SK-N-SH treated with all-trans-retinoic acid at 6 μM for 48 hours (cell line): ENCODE results near the gene PRM1.

Experiments used
- CSRNP3 ChIP-seq: fragments of 250-450 bp; sonication (Bioruptor Pico); IDR thresholded peaks from 2 replicates; pipeline ENCODE4 v1.5.1; 2021; ENCODE audit warnings: mild to moderate bottlenecking, moderate library complexity
- ISL1 ChIP-seq: fragments of 250-450 bp; sonication (Bioruptor Pico); IDR thresholded peaks from 2 replicates; pipeline ENCODE4 v2.1.2; 2022; ENCODE audit warnings: mild to moderate bottlenecking, moderate library complexity
- PPARA ChIP-seq: fragments of 250-450 bp; sonication (Bioruptor Pico); IDR thresholded peaks from 2 replicates; pipeline ENCODE4 v1.5.0; 2020; ENCODE audit warnings: mild to moderate bottlenecking, borderline replicate concordance
- RARB ChIP-seq: fragments of 250-450 bp; sonication (Bioruptor Pico); IDR thresholded peaks from 2 replicates; pipeline ENCODE4 v1.8.0; 2021; ENCODE audit warnings: mild to moderate bottlenecking, moderate library complexity
- SNAI2 ChIP-seq: fragments of 250-450 bp; sonication (Bioruptor Pico); IDR thresholded peaks from 2 replicates; pipeline ENCODE4 v1.5.0; 2020; ENCODE audit warnings: mild to moderate bottlenecking, moderate library complexity
- TCF4 ChIP-seq: fragments of 250-450 bp; sonication (Bioruptor Pico); IDR thresholded peaks from 2 replicates; pipeline ENCODE4 v1.8.0; 2021; ENCODE audit warnings: mild to moderate bottlenecking, moderate library complexity, borderline replicate concordance
- TOX ChIP-seq: fragments of 250-450 bp; sonication (Bioruptor Pico); IDR thresholded peaks from 2 replicates; pipeline ENCODE4 v1.8.0; 2021; ENCODE audit warnings: mild to moderate bottlenecking, moderate library complexity, borderline replicate concordance
- ZC3H10 ChIP-seq: fragments of 250-450 bp; sonication (Bioruptor Pico); IDR thresholded peaks from 2 replicates; pipeline ENCODE4 v1.5.1; 2021; ENCODE audit warnings: mild to moderate bottlenecking, moderate library complexity
- ZFP3 ChIP-seq: fragments of 250-450 bp; sonication (Bioruptor Pico); IDR thresholded peaks from 2 replicates; pipeline ENCODE4 v1.5.0; 2020; ENCODE audit warnings: mild to moderate bottlenecking, moderate library complexity
- ZFP30 ChIP-seq: fragments of 450-650 bp; formaldehyde crosslinking; IDR thresholded peaks from 2 replicates; pipeline ENCODE4 v1.5.0; 2022; ENCODE audit warnings: mild to moderate bottlenecking, moderate library complexity
- ZNF70 ChIP-seq: fragments of 450-650 bp; formaldehyde crosslinking; IDR thresholded peaks from 2 replicates; pipeline ENCODE4 v1.5.0; 2020; ENCODE audit warnings: mild to moderate bottlenecking, moderate library complexity
- ZNF8 ChIP-seq: fragments of 450-650 bp; formaldehyde crosslinking; IDR thresholded peaks from 2 replicates; pipeline ENCODE4 v1.5.0; 2020; ENCODE audit warnings: mild to moderate bottlenecking, moderate library complexity
- TF ChIP-seq, protein P1 (sequence below): fragments of 250-450 bp; sonication (Bioruptor Pico); IDR thresholded peaks from 2 replicates; pipeline ENCODE4 v1.8.0; 2020; ENCODE audit warnings: mild to moderate bottlenecking, moderate library complexity, borderline replicate concordance
- TF ChIP-seq, protein P2 (sequence below): fragments of 250-450 bp; sonication (Bioruptor Pico); IDR thresholded peaks from 2 replicates; pipeline ENCODE4 v1.5.1; 2020; ENCODE audit warnings: low read depth, mild to moderate bottlenecking, moderate library complexity

DNA sequence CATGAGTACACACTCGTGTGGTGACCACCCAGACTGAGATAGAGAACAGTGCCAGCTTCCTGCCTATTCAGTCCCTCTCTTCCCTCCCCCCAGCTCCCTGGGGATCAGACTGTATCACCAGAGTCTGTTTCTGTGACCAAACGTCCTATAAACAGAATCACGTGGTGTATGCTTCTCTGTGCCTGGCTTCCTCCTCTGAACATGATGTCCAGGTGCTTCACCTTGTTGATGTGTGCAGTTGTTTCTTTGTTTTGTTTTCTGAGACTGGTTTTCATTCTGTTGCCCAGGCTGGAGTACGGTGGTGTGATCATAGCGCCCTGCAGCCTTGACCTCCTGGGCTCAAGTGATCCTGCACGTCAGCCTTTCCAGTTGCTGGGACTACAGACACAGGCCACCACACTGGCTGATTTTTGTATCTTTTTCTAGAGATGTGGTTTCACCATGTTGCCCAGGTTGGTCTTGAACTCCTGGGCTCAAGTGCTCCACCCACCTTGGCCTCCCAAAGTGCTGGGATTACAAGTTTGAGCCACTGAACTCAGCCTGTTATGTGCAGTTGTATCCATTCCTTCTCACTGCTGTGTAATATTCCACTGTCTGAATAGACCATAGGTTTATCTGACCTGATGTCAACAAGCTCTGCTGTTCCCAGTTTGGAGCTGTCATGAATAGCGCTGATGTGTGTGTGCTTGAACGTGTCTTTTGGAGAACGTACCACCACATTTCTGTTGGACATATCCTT is 28.9 kb upstream of the PRM1 start:
- TF ChIP-seq RARB (CRISPR knock-in tag) = no peak
- TF ChIP-seq ZC3H10 (CRISPR knock-in tag) = no peak
- TF ChIP-seq CSRNP3 (CRISPR knock-in tag) = no peak
- no peak for TF ChIP-seq ZNF8 (CRISPR knock-in tag)
- TF ChIP-seq, protein P1, sequence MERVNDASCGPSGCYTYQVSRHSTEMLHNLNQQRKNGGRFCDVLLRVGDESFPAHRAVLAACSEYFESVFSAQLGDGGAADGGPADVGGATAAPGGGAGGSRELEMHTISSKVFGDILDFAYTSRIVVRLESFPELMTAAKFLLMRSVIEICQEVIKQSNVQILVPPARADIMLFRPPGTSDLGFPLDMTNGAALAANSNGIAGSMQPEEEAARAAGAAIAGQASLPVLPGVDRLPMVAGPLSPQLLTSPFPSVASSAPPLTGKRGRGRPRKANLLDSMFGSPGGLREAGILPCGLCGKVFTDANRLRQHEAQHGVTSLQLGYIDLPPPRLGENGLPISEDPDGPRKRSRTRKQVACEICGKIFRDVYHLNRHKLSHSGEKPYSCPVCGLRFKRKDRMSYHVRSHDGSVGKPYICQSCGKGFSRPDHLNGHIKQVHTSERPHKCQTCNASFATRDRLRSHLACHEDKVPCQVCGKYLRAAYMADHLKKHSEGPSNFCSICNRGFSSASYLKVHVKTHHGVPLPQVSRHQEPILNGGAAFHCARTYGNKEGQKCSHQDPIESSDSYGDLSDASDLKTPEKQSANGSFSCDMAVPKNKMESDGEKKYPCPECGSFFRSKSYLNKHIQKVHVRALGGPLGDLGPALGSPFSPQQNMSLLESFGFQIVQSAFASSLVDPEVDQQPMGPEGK (CRISPR knock-in tag) = no peak
- no peak for TF ChIP-seq SNAI2 (CRISPR knock-in tag)
- no peak for TF ChIP-seq ISL1 (CRISPR knock-in tag)
- no peak for TF ChIP-seq ZFP3 (CRISPR knock-in tag)
- TF ChIP-seq, protein P2, sequence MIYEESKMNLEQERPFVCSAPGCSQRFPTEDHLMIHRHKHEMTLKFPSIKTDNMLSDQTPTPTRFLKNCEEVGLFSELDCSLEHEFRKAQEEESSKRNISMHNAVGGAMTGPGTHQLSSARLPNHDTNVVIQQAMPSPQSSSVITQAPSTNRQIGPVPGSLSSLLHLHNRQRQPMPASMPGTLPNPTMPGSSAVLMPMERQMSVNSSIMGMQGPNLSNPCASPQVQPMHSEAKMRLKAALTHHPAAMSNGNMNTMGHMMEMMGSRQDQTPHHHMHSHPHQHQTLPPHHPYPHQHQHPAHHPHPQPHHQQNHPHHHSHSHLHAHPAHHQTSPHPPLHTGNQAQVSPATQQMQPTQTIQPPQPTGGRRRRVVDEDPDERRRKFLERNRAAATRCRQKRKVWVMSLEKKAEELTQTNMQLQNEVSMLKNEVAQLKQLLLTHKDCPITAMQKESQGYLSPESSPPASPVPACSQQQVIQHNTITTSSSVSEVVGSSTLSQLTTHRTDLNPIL (CRISPR knock-in tag) = no peak
- TF ChIP-seq ZFP30 (CRISPR knock-in tag) = no peak
- TF ChIP-seq PPARA (CRISPR knock-in tag) = no peak
- no peak for TF ChIP-seq TCF4 (CRISPR knock-in tag)
- TF ChIP-seq ZNF70 (CRISPR knock-in tag) = no peak
- no peak for TF ChIP-seq TOX (CRISPR knock-in tag)
